Embryonic facial prominence (tissue), 1 donor: ENCODE data around the gene CEP72.
"Not testable (repeated sequence)": the region's sequence is repeated elsewhere in the genome, so short reads cannot be mapped to it uniquely, and the experiment has no call there.

Source experiments
- DNase-seq: peaks from one replicate; pipeline ENCODE4 v3.0.0-alpha.2; 2016; ENCODE audit errors: extremely low spot score

Gene CEP72

GRCh38 chr5:617896-618295 is 5.8 kb downstream of the CEP72 start:
- DNase-seq, result no peak

- DNase-seq, result no peak
Measured at GRCh38 chr5:618450-618849, 6.3 kb downstream of the CEP72 start.

DNA sequence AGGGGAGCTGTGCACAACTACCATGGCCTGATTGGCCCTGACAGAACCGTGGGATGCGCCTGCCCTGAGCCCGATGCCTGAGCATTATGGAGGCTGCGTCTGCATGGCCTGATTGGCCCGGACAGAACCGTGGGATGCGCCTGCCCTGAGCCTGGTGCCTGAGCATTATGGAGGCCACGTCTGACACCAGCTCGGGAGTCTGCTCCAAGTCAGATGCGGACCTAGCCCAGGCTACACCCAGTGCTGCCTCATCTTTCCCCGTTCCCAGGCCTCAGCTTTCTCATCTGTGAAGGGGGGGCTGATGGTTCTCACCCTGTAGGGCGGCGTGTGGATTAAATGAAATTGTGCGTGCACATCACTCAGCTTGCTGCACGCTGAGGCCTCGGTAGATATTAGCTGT is 7.3 kb downstream of the CEP72 start:
- DNase-seq, result no peak

DNA sequence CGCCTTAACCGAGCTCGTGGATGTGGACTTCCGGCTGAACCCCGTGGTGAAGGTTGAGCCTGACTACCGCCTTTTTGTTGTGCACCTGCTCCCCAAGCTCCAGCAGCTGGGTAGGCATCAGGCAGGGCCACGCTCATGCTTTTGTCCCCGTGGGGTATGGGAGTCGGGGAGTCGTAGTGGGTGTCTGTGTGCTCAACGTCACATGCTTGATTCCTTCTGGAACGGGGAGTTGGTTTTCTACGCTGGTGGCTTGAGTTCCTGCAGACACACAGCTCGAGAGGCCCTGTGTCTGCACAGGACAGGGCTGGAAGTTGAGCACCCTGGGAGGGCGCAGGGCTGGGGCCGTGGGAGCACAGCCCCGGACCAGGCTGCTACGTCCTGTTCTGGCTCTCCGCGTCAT is 8.0 kb downstream of the CEP72 start:
- DNase-seq, result no peak

GRCh38 chr5:620586-621180 is 8.5 kb downstream of the CEP72 start:
- no peak for DNase-seq

DNA sequence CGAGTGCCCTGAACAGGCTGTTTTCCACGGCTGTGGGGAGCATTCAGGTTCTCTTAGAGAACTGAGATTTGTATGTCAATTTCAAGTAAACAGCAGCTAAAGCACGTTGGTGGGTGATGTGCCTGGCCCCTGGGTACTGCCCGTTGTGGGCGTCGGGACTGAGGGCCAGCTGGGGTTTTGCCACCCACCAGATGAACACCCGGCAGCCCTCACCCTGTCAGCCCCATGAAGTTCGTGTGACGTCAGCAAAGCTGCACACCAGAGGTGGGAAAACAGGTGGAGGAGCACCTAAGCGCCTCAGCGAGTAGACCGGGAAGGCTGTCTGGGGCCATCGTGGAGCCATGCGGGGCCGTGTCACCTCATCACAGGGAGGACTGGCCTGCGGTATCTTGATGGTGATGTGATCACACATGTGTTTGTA is 9.2 kb downstream of the CEP72 start:
- DNase-seq, result no peak

DNA sequence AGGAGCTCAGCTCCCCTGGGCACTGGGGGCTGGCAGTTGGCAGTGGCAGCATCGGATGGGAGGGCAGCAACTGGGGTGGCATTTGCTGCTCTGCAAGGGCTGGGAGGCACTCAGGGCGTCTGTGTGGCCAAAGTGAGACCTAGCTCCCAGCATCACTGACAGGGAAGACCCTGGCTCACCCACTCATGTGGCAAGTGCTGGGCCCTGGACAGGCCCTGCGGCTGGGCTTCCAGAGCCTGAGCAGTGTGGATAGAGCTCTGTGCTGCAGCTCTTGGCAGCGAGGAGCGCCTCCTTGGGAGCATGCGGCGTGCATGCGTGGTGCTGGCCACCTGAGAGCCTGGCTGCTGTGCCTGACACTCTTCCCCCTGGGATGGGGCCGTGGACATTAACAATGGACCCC is 10.2 kb downstream of the CEP72 start:
- no peak for DNase-seq

DNA sequence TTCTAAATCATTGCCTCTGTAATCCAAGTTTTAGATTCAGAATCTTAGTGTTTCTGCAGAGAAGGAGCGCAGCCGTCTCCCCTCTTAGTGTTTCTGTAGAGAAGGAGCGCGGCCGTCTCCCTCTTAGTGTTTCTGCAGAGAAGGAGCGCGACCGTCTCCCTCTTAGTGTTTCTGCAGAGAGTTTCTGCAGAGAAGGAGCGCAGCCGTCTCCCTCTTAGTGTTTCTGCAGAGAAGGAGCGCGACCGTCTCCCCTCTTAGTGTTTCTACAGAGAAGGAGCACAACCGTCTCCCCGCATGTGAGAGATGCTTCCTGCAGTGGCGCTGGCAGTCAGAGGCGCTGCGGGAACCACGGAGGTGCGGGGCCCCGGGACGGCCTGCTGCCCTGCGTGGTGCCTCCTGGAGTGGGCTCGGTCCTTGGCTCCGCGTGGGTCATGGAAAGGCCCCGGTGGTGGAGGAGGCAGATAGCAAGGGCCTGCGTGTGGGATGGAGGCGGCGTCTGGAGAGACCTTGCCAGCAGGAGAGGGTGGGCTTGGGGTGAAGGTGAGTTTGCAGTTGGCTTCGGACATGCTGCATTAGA is 10.9 kb downstream of the CEP72 start:
- DNase-seq, result no peak

- no peak for DNase-seq
Measured at GRCh38 chr5:623531-623930, 11.4 kb downstream of the CEP72 start.

DNA sequence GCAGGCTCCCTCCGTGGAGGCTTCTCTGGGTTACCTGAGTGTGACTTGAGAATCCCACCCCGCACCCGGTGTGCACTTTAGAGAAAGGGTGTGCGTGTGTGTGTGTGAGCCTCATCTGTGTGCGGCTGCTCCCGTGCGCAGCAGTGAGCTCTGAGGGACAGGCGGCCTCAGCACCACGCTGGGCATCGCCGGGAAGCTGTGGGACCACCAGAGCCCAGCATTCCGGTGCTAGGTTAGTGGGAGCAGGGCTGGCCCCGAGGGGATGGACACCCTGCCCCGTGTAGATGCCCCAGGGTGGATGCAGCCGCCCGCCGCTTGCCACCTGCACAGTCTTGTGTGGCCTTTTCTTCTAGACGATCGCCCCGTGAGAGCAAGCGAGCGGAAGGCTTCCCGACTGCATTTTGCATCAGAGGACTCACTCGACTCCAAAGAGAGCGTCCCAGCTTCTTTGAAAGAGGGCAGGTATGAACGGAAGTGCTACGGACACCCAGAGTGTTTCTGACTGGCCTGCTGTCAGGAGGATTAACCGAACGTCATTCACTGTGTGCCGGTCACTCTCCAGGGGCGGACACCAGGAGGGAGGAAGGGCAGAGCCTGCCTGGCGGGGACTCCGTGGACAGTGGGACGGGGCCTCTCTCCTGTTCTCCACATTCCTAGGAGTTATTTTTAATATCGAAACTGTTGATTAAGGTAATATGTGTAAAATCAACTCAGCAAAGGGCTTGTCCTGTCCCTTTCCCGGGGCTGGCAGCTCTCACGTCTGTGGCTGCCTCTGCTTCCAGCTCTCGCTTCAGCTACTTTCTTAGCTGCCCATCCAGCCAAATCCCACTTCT is 12.2 kb downstream of the CEP72 start:
- no peak for DNase-seq

GRCh38 chr5:624951-625230 is 12.8 kb downstream of the CEP72 start:
- no peak for DNase-seq

DNA sequence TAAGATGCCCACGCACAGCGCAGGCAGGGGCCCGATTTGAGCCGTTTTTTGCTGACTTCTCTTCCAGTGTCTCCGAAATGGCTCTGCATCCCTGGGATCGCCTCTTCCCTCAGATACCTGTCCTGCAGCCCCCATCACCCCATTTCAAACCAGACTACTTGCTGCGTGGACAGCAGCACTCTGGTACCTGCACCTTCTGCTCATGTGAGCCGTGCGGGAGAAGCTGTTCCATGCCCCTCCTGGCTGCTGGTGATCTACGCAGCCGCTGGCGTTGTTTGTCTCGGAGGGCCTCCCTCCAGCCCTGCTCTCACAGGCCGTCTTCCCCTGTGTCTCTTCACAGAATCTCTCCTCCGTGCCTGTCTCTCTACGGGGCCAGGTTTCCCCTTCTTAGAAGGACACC is 13.4 kb downstream of the CEP72 start:
- no peak for DNase-seq

- DNase-seq, result no peak
Measured at GRCh38 chr5:626850-627249, 14.7 kb downstream of the CEP72 start.

DNA sequence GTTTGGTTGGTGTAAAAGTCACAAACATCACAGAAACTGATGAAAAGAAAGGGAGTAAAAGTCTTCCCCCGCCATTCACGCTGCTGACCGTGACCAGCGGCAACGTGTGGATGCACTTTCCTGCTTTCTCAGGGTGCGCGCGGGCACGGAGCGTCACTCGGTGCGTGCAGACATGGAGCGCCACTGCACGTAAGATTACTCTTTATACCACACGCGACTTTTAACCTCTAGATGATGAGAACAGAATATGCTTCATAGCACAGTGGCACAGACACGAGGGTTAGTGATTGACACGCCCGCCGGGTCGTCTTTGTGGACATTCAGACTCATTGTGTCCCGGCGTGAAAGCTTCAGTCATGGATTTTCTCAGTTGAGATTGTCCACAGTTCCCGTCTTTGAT is 15.7 kb downstream of the CEP72 start:
- no peak for DNase-seq

- DNase-seq, result not testable (repeated sequence)
Measured at GRCh38 chr5:628351-629205, 16.4 kb downstream of the CEP72 start.

DNA sequence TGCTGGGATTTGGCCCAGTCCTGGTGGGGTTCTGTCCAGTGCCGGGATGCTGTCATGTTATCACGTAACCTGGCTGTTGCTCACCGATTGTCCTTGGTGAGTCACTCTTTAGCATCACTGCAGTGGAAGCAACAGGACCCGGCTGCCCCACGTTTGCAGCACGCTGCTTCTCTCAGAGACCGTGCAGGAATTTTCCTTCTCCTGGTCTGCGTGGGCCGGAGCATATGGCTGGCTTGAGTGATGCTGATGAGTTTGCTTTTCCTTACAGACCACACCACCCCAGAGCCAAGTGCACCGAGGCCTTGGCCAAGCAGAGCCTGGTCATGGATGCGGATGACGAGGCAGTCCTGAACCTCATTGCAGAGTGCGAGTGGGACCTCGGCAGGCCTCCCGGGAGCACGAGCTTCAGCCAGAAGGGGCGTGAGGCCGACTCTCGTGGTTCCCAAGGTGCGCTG is 21.4 kb downstream of the CEP72 start:
- no peak for DNase-seq

GRCh38 chr5:634191-634590 is 22.1 kb downstream of the CEP72 start:
- DNase-seq, result no peak

DNA sequence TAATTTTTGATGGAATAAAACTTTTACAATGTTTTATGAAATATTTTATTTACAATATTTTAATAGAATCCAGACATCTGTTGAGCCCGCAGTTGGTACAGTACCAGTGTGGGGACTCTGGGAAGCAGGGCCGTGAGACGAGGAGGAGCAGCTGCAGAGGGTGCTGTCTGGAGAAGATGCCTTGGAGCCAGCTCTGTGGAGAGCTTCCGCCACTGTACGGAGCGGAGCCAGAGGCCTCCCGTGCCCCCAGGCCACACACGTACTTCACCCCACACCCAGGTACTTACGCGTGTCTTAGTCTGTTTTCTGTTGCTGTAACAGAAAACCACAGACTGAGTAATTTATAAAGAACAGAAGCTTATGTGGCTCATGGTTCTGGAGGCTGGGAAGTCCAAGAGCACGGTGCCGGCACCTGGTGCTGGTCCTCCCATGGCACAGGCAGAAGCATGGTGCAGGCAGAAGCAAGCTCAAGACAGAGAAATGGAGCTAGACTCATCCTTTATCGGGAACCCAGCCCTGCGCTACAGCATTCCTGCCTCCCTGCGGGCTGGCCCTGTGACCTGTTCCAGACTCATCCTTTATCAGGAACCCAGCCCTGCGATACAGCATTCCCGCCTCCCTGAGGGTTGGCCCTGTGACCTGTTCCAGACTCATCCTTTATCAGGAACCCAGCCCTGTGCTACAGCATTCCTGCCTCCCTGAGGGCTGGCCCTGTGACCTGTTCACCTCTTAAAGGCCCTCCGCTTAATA is 23.3 kb downstream of the CEP72 start:
- DNase-seq, result no peak

DNA sequence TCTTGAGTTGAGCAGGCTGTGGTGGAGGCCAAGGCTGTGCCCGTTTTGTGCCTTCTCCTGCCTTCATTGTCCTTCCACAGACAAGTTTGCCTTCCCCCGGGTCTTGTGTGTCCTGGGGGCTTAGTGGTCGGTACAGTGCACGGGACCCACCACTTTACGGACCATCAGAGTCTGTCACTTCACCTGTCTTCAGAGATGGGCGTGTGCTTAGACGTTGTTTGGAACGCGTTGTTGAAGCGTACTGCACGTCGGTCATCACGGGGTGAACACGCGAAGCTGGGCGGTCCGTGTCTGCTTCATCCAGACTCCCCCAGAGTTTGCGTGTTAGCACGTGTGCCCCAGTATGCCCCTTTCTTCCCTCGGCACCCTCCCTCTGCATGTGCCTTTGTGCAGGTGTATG is 24.8 kb downstream of the CEP72 start:
- DNase-seq, result no peak

DNA sequence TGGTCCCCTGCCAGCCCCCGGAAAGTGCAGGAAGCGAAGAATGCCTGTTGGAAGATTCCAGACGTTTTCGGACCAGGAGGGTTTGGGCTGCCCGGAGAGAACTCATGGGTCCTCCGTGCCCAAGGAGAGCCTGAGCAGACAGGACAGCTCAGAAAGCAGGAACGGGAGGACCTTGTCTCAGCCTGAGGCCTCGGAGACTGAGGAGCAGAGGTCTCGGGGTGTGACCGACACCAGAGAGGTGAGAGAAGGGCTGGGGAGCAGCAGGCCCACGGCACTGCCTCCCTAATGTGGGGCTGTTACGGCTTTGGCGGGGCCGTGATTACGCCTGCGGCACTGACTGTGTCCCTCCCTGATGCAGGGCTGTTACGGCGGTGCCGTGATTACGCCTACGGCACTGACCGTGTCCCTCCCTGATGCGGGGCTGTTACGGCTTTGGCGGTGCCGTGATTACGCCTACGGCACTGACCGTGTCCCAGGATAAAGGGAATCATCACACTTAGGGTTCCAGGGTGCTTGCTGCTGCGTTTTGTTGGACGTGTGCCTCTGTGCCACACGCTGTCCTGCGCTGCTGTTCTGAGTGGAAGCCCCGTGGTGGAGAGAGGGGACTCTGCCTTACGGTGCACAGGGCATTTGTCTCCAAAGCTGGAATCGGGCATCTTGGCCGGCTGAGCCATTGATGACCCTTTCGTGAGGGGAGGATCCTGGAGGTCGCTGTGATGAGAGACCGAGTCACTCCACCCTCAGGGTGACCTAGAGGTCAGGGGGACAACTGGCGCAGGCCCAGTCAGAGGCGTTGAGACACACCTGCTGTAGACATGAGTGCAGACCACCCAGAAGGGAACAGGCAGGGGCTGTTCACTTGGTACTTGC is 25.7 kb downstream of the CEP72 start:
- DNase-seq, result no peak
